HEK293T (cell line): ENCODE data around the gene AKR7A2.

Experiments used
- CTCF ChIA-PET: fragments of 350-600 bp; formaldehyde crosslinking; extraction: SDS; loops from one replicate; lab custom pipeline; 2021; ENCODE audit warnings: antibody characterized with exemption, inconsistent platforms; lab: Yijun Ruan, JAX
- POLR2A ChIA-PET: fragments of 350-600 bp; formaldehyde crosslinking; extraction: SDS; loops from one replicate; lab custom pipeline; 2020; ENCODE audit warnings: antibody characterized with exemption, inconsistent platforms; lab: Yijun Ruan, JAX
- DNase-seq: peaks from one replicate; pipeline ENCODE4 v3.0.0; 2012; ENCODE audit warnings: mixed read lengths; ENCODE audit errors: extremely low spot score
- ARNT ChIP-seq: fragments of 450-650 bp; IDR thresholded peaks from 2 replicates; pipeline ENCODE4 v1.6.1; 2017; ENCODE audit warnings: mild to moderate bottlenecking
- BHLHE40 ChIP-seq: fragments of 450-650 bp; IDR thresholded peaks from 2 replicates; pipeline ENCODE4 v1.6.1; 2016; ENCODE audit warnings: mild to moderate bottlenecking, moderate library complexity, borderline replicate concordance
- CTBP1 ChIP-seq: fragments of 450-650 bp; IDR thresholded peaks from 2 replicates; pipeline ENCODE4 v1.6.1; 2016; ENCODE audit warnings: borderline replicate concordance
- ELF4 ChIP-seq: fragments of 450-650 bp; IDR thresholded peaks from 2 replicates; pipeline ENCODE4 v1.6.1; 2017; ENCODE audit warnings: antibody characterized with exemption
- FOXA1 ChIP-seq: fragments of 450-650 bp; IDR thresholded peaks from 2 replicates; pipeline ENCODE4 v1.6.1; 2016; ENCODE audit warnings: mild to moderate bottlenecking
- FOXK2 ChIP-seq: fragments of 450-650 bp; IDR thresholded peaks from 2 replicates; pipeline ENCODE4 v1.6.1; 2016; ENCODE audit warnings: mild to moderate bottlenecking
- FOXM1 ChIP-seq: fragments of 450-650 bp; IDR thresholded peaks from 2 replicates; pipeline ENCODE4 v1.6.1; 2017; ENCODE audit warnings: mild to moderate bottlenecking, borderline replicate concordance
- HDGF ChIP-seq: fragments of 450-650 bp; IDR thresholded peaks from 2 replicates; pipeline ENCODE4 v1.6.1; 2017; ENCODE audit warnings: antibody characterized with exemption, borderline replicate concordance
- L3MBTL2 ChIP-seq: fragments of 450-650 bp; conservative IDR thresholded peaks from 2 replicates; pipeline ENCODE4 v1.6.1; 2016; ENCODE audit warnings: mild to moderate bottlenecking
- LEF1 ChIP-seq: fragments of 450-650 bp; IDR thresholded peaks from 2 replicates; pipeline ENCODE4 v1.6.1; 2017; ENCODE audit warnings: mild to moderate bottlenecking, borderline replicate concordance
- NFRKB ChIP-seq: fragments of 450-650 bp; IDR thresholded peaks from 2 replicates; pipeline ENCODE4 v1.6.1; 2016; ENCODE audit warnings: mild to moderate bottlenecking, moderate library complexity
- SP1 ChIP-seq: fragments of 450-650 bp; IDR thresholded peaks from 2 replicates; pipeline ENCODE4 v1.6.1; 2017
- SUZ12 ChIP-seq: fragments of 450-650 bp; IDR thresholded peaks from 2 replicates; pipeline ENCODE4 v1.6.1; 2016; ENCODE audit warnings: mild to moderate bottlenecking
- TARDBP ChIP-seq: fragments of 450-650 bp; IDR thresholded peaks from 2 replicates; pipeline ENCODE4 v1.6.1; 2016
- ZNF384 ChIP-seq: fragments of 450-650 bp; IDR thresholded peaks from 2 replicates; pipeline ENCODE4 v1.6.1; 2016
- TF ChIP-seq, protein P1 (sequence below): fragments of 450-650 bp; IDR thresholded peaks from 2 replicates; pipeline ENCODE4 v1.6.1; 2016

Gene AKR7A2

DNA sequence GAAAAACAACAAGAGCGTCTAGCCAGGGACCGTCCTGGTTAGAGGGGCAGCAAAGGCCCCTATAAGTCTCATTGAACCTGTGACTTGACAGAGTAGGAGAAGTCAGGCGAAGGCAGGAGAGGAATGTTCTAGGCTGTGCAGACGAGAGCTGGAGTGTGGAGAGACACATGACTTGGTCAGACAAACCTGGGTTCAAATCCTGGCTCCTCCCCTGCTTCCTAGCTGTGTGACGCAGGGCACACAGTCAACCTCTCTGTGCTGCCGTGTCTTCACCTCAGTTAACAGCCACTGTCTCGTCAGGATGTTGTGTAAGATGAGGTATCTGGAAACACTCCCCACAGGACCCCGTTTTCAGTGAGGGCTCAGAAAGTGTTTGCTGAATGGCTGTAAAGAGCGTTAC, 15.8 kb upstream of the AKR7A2 start:
- DNase-seq: no peak
- TF ChIP-seq FOXA1: no peak
- no peak for TF ChIP-seq SP1
- no peak for TF ChIP-seq FOXK2
- no peak for TF ChIP-seq HDGF
- TF ChIP-seq TARDBP: no peak
- TF ChIP-seq ELF4: no peak
- no peak for TF ChIP-seq L3MBTL2
- TF ChIP-seq, protein P1, sequence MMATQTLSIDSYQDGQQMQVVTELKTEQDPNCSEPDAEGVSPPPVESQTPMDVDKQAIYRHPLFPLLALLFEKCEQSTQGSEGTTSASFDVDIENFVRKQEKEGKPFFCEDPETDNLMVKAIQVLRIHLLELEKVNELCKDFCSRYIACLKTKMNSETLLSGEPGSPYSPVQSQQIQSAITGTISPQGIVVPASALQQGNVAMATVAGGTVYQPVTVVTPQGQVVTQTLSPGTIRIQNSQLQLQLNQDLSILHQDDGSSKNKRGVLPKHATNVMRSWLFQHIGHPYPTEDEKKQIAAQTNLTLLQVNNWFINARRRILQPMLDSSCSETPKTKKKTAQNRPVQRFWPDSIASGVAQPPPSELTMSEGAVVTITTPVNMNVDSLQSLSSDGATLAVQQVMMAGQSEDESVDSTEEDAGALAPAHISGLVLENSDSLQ: no peak
- no peak for TF ChIP-seq ZNF384
- TF ChIP-seq CTBP1: no peak
- no peak for TF ChIP-seq NFRKB
- TF ChIP-seq ARNT: no peak
- no peak for TF ChIP-seq SUZ12
- no peak for TF ChIP-seq LEF1
- CTCF ChIA-PET: no interaction called here
- POLR2A ChIA-PET: no interaction called here

DNA sequence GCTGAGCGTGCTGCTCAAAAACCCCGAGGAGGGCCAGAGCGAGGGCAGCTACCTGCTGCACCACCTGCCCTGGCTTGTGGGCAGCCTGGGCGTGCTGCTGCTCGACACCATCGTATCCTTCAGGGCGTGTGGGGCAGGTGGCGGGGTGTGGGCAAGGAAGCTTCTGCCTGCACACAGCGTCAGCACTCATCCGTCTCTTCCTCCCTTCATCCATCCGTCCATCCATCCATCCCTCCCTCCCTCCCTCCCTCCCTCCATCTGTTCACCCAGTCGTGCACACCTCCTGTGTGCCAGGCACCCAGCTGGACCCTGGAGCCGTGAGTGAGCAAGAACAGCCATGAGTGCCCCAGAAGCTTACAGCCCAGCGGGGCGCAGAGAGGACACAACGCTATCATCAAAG, 15.4 kb upstream of the AKR7A2 start:
- ChIA-PET CTCF (no interaction called here), POLR2A (no interaction called here)
- DNase-seq: no peak
- no peak for TF ChIP-seq CTBP1
- no peak for TF ChIP-seq SUZ12
- TF ChIP-seq FOXK2: no peak
- TF ChIP-seq FOXM1: no peak
- no peak for TF ChIP-seq L3MBTL2
- TF ChIP-seq ARNT: no peak
- no peak for TF ChIP-seq FOXA1
- no peak for TF ChIP-seq ZNF384
- TF ChIP-seq, protein P1: no peak

DNA sequence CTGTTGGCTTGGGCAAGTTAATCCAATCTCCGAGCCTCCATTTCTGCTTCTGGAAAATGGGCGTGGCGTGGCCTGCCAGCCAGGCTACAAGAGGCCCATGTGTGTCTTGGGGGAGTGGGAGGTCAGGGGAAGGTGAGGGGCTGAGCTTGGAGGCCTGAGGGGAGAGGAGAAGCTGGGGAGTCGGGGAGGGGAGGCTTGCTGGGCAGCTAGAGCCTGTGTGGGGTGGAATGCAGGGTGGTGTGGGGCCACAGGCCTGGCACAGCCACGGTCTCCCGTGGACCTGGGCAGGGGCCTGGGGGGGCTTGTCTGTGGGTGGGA, 14.8 kb upstream of the AKR7A2 start:
- CTCF ChIA-PET: no interaction called here
- no peak for TF ChIP-seq NFRKB
- POLR2A ChIA-PET: no interaction called here
- DNase-seq: no peak

DNA sequence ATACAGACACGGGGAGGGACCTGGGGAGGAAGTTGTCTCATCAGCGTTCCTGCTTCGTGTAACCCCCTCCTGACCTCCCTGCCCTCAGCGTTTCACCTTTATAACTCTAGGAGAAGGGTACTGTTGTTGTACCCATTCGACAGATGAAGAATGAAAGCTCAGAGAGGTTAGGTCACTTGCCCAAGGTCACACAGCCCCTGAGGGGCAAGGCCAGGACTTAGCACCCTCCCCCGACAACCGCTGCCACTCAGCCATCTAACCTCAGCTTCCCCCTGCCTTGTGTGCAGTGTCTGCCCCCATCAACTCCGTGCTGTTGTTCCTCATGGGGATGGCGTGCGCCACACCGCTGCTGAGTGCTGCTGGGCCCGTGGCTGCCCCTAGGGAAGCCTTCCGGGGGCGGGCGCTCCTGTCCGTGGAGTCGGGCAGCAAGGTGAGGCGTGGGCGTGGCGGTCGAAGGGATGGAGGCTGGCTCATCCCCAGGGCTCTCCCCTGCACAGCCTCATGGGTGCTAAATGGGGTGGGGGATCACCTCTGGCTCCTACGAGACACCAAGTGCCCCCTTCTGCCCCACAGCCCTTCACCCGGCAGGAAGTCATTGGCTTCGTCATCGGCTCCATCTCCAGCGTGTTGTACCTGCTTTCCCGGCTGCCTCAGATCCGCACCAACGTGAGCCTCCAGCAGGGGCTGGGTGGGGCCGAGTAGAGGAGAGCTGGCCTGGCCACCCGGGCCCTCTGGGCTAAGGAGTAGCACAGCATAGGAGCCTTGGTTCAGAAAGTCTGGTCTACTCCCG, 14.2 kb upstream of the AKR7A2 start:
- ChIA-PET CTCF (no interaction called here), POLR2A (no interaction called here)
- TF ChIP-seq FOXK2 (no peak), FOXM1 (no peak), HDGF (no peak), NFRKB (no peak), SUZ12 (no peak), ZNF384 (no peak), L3MBTL2 (no peak), FOXA1 (no peak), CTBP1 (no peak), ARNT (no peak), SP1 (no peak)
- TF ChIP-seq, protein P1: no peak
- DNase-seq: no peak

DNA sequence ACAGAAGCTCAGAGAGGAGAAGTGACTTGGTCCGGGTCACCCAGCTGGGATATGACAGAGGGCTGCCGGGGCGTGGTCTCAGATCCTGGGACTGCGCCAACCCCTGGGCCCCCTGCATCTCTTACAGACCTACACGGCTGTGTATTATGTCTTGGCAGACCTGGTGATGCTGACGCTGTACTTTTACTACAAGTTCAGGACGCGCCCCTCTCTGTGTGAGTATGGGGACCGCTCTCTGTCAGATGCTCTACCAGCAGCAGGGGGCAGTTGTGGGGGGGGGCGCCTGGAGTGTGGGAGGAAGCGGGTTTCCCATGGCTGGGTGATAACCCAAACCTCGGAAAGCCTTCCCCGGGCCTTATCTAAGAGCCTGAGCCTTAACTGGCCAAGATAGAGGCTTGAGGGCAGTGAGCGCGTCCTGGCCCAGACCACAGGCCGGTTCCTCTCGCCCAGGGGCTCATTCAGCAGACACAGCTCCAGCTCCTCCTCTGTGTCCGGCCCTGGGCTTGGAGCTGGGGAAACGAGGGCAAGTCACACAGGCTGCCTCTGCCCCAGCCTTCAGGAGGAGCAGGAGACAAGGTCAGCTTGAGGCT, 13.5 kb upstream of the AKR7A2 start:
- ChIA-PET CTCF (no interaction called here), POLR2A (no interaction called here)
- TF ChIP-seq FOXK2 (no peak), CTBP1 (no peak), ELF4 (no peak), LEF1 (no peak), NFRKB (no peak), L3MBTL2 (no peak), BHLHE40 (no peak), FOXA1 (no peak), ZNF384 (no peak), FOXM1 (no peak), SUZ12 (no peak), HDGF (no peak), ARNT (no peak)
- TF ChIP-seq, protein P1: no peak
- DNase-seq: no peak

DNA sequence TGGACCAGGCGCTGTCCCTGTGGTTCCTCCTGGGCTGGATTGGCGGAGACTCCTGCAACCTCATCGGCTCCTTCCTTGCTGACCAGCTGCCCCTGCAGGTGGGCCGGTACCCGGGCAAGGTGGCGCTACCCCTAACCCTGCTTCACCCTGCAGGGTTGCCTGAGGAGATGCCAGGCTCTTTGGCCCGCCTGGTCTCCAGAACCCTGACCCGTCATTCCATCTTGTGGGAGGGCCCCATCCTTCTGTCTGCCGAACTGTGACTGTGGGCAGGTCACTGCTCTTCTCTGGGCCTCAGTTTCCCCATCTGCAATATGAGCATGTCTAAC, 12.7 kb upstream of the AKR7A2 start:
- CTCF ChIA-PET: no interaction called here
- POLR2A ChIA-PET: no interaction called here

More for the DNA sequence above, 12.7 kb upstream of the AKR7A2 start:
- TF ChIP-seq NFRKB: no peak
- no peak for TF ChIP-seq FOXK2
- TF ChIP-seq SUZ12: no peak
- TF ChIP-seq ZNF384: no peak
- no peak for TF ChIP-seq CTBP1
- TF ChIP-seq ARNT: no peak
- no peak for TF ChIP-seq TARDBP
- TF ChIP-seq SP1: no peak
- TF ChIP-seq HDGF: no peak
- no peak for TF ChIP-seq L3MBTL2
- no peak for TF ChIP-seq LEF1
- TF ChIP-seq, protein P1: no peak
- TF ChIP-seq ELF4: no peak
- TF ChIP-seq FOXM1: no peak
- no peak for TF ChIP-seq FOXA1
- no peak for TF ChIP-seq BHLHE40
- DNase-seq: no peak
